ENCODE results near the gene MAP3K5.

Gene MAP3K5

DNA sequence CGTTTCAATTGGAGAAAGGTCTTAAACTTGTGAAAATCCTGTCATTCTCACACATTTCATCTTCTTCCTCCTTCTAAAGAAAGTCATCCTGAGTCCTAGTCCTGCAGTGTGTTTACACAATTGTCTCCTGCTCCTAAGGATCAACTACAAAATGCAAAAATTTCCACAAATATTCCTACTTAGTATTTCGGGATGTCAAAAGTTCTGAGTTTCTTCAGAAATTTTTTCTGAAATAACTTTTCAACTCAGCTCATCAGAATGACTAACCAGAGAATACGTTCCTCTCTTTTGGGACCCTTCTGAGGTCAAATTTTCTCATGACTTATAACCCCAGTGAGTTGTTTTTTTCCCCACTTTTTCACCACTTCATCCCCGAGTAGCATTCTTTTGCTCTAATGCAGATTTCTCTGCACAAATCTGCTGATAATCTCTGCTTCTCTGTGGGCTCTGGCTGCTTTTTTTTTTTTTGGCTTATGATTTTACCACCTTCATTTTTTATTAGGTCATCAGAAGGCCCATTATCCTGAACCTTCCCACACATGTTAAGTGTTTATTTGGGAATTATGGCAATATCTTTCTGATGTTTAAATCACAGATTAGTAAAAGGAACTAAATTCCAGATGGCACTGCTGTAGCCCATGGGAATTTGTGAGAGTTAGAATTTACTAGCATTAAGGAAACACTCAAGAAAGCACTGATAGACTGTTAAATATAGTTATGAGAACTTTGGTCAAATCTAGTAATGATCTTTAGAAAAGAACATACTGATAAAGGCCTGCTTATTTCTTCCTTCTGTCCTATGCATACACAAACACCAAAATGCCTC, 41.4 kb downstream of the MAP3K5 start:
- DNase-seq (ENCODE audit: low read depth in 2 of 2): no peak

DNA sequence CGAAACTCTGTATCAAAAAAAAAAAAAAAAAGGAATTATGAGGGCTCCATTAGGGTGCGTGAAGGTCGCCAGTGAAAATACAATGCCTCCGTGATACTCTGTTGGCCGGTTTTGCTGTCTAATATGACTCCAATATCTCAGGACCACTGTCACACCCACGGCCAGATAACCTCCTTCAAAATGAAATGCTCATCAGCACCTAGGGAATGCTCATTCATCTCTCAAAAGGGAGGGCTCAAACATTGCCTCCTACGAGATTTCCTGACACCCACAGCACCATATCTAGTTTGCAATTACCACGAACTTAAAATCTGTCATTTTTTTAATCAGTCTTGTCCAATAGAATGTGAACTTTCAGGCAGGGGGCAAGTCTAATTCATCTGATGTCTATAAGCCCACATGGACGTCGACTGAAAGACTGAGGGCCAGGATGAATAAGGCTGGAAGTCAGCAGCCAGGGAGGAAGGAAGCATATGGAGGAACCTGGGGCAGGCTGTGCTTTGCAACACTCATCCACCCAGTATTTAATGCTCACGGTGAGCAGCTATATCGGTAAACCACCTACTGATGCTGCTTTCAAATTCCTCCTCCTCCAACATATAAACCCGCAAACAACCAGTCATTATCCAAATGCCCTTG, 42.8 kb downstream of the MAP3K5 start:
- no peak for DNase-seq (ENCODE audit: low read depth in 2 of 2)

DNA sequence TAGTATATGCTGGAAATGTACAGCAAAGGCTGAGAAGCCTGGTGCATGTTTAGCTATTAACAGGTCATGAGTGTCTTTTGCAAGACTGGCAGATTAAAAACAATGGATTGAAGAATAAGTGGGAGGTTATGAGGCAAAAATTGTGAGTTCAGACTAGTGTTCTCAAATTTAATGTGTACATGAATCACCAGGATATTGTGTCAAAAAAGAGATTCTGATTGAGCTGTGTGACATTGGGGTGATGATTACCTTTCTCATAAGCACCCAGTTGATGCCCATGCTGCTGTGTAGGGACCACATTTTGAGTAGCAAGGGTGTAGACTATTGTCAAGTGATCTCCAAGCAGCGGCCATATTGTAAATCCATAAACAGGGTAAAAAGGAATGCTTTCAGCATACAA, 44.8 kb downstream of the MAP3K5 start:
- DNase-seq (ENCODE audit: low read depth in 2 of 2): no peak

GRCh38 chr6:136745300-136745699, 47.0 kb downstream of the MAP3K5 start:
- DNase-seq (ENCODE audit: low read depth in 2 of 2): no peak

- DNase-seq (ENCODE audit: low read depth in 2 of 2): no peak
Measured at GRCh38 chr6:136744889-136745288, 47.4 kb downstream of the MAP3K5 start.

DNA sequence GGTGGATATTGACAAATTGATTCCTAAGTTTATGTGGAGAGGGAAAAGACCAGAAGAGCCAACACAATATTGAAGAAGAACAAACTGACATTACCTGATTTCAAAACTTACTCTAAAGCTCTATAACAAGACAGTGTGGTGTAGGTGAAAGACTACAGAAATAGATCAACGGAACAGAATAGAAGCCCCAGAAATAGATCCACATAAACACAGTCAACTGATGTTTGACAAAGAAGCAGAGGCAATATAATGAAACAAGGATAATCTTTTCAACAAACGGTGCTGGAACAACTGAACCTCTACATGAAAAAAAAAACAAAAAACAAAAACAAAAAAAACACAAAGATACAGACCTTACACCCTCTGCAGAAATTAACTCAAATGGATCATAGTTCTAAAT, 50.2 kb downstream of the MAP3K5 start:
- no peak for DNase-seq (ENCODE audit: low read depth in 2 of 2)

DNA sequence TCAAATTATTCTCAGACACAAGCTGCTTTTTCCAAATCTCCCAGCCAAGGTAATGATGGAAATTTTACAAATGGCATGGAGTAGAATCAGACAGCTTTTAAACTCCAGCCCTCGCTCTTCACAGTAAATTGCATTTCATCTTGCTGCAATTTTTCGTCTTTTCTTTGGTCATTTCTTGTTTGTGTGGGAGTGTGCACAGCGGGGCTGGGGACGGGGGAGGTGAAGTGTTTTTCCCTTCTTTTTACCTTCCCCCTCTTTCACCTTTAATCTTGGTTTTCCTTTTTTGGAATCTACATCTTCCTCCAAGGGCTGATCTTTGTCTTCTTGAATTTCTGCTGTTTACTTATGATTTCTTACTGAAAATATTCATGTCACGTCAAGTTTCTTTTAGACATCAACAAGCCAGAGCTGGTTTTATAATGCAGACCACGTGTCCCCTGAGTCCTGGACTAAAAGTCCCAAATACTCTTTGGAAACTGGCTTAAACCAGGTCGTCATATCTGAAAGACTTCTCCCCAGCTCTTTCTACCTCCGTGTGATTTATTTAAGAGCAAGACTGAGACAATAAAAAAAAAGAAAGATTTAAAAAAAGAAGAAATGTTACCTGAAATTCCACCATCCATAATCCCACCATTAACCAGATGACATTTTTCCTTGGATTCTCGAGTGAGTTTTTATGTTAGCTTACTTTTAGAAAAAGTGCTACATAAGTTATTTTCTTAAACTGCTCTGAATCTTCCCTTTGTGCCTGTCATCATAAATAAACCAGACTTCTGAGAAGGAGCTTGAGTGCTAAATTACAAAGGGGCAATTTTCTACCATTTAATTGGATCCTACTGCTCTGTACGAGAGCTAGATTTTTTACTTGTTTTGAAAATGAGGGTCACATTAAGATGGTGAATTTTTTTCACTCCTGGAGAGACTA, 52.0 kb downstream of the MAP3K5 start:
- no peak for DNase-seq (ENCODE audit: low read depth in 2 of 2)

- no peak for DNase-seq (ENCODE audit: low read depth in 2 of 2)
Measured at GRCh38 chr6:136739501-136739900, 52.8 kb downstream of the MAP3K5 start.

- no peak for DNase-seq (ENCODE audit: low read depth in 2 of 2)
Measured at GRCh38 chr6:136739071-136739470, 53.2 kb downstream of the MAP3K5 start.

- DNase-seq (ENCODE audit: low read depth in 2 of 2): no peak
Measured at GRCh38 chr6:136738692-136739057, 53.6 kb downstream of the MAP3K5 start.

- no peak for DNase-seq (ENCODE audit: low read depth in 2 of 2)
Measured at GRCh38 chr6:136737871-136738691, 54.2 kb downstream of the MAP3K5 start.

DNA sequence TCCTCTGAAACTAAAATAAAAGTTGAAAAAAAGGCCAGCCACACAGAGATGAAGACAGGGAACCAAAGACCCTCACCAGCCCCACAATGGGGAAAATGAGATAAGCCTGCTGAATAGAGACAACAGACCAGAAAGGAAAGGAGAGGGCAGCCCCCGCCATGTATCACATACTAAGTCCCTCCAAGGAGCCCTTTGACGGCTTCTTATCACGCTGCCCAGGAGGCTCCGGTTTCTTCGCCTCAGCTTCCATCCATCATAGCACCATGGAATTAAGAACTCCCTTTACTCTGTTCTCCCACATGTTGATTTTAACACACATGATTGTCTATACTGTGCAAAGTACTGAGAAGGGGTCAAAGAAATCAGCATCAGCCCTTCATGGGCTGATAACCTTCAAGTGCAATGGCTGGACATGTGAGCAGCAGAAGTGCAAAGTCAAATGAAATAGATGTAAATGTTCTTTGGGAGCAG, 54.9 kb downstream of the MAP3K5 start:
- no peak for DNase-seq (ENCODE audit: low read depth in 2 of 2)

DNA sequence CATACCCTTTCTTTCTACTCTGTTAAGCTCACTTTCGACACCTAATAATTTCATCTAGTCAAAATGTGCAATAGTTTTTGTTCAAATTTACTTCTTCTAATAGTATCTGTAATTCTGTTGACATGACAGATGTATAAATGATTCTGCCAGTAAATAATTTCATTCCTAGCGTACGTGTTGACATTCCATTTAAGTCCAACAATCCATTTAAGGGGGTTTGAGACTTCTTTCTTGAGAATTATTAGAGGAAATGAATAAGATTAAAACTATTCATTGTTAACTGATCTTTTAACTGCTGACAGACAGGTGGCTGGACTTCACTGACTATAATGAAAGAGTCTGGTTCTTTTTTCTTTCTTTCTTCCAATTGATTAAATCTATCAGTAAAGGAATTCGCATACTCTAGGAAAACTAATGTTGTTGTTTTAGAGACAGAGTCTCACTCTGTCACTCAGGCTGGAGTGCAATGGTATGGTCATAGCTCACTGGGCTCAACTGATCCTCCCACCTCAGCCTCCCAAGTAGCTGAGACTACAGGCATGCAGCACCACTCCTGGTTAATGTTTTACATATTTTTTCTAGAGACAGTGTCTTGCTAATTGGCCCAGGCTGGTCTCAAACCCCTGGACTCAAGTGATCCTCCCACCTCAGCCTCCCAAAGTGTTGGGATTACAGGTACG, 55.9 kb downstream of the MAP3K5 start:
- DNase-seq (ENCODE audit: low read depth in 2 of 2): no peak

GRCh38 chr6:136734977-136735376, 57.3 kb downstream of the MAP3K5 start:
- DNase-seq (ENCODE audit: low read depth in 2 of 2): no peak

DNA sequence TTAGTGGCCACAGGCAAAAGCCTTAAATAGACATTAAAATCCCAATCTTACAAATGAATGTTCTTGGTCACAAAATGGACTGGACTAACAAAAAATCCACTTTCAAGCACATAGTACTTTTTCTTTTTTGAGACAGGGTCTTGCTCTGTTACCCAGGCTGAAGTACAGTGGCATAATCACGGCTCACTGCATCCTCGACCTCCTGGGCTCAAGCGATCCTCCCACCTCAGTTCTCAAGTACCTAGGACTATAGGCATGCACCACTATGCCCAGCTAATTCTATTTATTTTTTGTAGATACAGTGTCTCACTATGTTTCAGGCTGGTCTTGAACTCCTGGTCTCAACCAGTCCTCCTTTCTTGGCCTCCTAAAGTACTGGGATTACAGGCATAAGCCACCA, 59.4 kb downstream of the MAP3K5 start:
- no peak for DNase-seq (ENCODE audit: low read depth in 2 of 2)

GRCh38 chr6:136729832-136730231, 62.4 kb downstream of the MAP3K5 start:
- DNase-seq (ENCODE audit: low read depth in 2 of 2): no peak

DNA sequence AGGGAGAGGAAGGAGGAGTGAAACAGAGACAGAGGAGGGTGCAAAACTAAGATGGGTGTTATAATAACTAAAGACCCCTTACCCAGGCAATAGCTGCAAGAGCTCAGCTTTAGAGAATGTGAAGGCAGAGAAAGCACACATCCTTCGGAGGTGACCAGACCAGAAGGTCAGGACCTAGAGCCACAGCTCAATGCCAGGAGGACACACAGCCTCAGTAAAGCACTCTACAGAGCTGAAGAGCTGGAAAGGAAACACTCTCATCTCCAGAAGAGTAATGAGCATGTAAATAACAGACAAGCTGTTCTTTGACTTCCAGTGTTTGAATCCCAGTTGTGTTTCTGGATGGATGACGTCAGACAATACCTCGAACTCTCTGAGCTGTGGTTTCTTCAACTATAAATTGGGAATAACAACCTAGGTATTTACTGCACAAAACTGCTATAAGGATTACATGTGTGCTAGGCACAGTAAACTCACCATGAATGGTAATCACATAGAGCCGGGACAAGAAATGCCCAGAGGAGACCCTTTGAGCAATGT, 63.2 kb downstream of the MAP3K5 start:
- no peak for DNase-seq (ENCODE audit: low read depth in 2 of 2)

- no peak for DNase-seq (ENCODE audit: low read depth in 2 of 2)
Measured at GRCh38 chr6:136728033-136728939, 64.0 kb downstream of the MAP3K5 start.

GRCh38 chr6:136726837-136727557, 65.3 kb downstream of the MAP3K5 start:
- no peak for DNase-seq (ENCODE audit: low read depth in 2 of 2)
